ENCODE data around the gene CTIF. TPM values are rescaled to one million over a fixed set of nuclear protein-coding genes. Genes with fewer than 3 reads are reported as not detected.

The CTIF gene
- total RNA-seq, 1 experiment from 2014 or later = 26.5 TPM

DNA sequence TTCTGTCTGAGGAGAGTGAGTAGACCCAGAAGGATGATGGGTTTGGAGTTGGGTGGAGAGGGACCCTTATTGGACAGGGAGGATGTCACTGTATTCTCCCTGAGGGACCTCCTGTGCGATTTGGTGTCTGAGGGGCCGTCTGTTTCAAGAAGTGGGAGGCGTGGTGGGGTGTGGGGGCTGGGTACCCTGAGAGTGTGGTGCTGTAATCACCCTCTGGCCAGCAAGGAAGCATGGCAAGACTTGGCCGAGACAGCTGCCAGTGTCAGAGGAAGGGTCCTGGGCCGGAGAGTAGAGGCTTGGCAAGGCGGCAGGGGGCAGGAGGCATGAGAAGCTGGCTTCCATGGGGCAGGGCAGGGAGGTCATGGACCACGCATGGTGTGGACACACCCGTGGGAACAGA is 43.1 kb downstream of the CTIF start:
- BruUV-seq (replicated peaks) = no TSS peak
- Histone ChIP-seq H3K9me3 (ENCODE audit: control insufficient read depth, insufficient read depth, low read depth, low read length) (no peaks in the 10 kb centered on the region), H3K27ac (ENCODE audit: low read length) (no peak overlapping the region), H3K4me1 (ENCODE audit: control insufficient read depth, insufficient read depth, low read length) (no peaks in the 10 kb centered on the region), H3K4me3 (ENCODE audit: low read depth in 2 of 2, low read length in 2 of 2) (no peak overlapping the region), H3K36me3 (ENCODE audit: control insufficient read depth, insufficient read depth, low read length) (no peaks in the 10 kb centered on the region), H3K27me3 (ENCODE audit: control insufficient read depth, insufficient read depth, low read length) (no peaks in the 10 kb centered on the region)
- in situ Hi-C loops (cut with HindIII; ENCODE audit: low pct_unique_long_range_greater_than_20kb, low sequenced_read_pairs) = no loop called here
- no peak for TF ChIP-seq TCF7L2 (IDR thresholded peaks at IDR 0.05; ENCODE audit: low read depth, low read length)
- TF ChIP-seq POLR2AphosphoS5 (IDR thresholded peaks at IDR 0.05; ENCODE audit: low read depth, low read length) = no peak
- no peak for TF ChIP-seq SIN3A (IDR thresholded peaks at IDR 0.05; ENCODE audit: borderline replicate concordance, insufficient read depth, low read depth, low read length)
- TF ChIP-seq, protein P1, sequence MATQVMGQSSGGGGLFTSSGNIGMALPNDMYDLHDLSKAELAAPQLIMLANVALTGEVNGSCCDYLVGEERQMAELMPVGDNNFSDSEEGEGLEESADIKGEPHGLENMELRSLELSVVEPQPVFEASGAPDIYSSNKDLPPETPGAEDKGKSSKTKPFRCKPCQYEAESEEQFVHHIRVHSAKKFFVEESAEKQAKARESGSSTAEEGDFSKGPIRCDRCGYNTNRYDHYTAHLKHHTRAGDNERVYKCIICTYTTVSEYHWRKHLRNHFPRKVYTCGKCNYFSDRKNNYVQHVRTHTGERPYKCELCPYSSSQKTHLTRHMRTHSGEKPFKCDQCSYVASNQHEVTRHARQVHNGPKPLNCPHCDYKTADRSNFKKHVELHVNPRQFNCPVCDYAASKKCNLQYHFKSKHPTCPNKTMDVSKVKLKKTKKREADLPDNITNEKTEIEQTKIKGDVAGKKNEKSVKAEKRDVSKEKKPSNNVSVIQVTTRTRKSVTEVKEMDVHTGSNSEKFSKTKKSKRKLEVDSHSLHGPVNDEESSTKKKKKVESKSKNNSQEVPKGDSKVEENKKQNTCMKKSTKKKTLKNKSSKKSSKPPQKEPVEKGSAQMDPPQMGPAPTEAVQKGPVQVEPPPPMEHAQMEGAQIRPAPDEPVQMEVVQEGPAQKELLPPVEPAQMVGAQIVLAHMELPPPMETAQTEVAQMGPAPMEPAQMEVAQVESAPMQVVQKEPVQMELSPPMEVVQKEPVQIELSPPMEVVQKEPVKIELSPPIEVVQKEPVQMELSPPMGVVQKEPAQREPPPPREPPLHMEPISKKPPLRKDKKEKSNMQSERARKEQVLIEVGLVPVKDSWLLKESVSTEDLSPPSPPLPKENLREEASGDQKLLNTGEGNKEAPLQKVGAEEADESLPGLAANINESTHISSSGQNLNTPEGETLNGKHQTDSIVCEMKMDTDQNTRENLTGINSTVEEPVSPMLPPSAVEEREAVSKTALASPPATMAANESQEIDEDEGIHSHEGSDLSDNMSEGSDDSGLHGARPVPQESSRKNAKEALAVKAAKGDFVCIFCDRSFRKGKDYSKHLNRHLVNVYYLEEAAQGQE (IDR thresholded peaks at IDR 0.05; ENCODE audit: insufficient read depth in 1 of 2, low read depth in 2 of 2, low read length in 1 of 2) = no peak
- TF ChIP-seq, protein P2, sequence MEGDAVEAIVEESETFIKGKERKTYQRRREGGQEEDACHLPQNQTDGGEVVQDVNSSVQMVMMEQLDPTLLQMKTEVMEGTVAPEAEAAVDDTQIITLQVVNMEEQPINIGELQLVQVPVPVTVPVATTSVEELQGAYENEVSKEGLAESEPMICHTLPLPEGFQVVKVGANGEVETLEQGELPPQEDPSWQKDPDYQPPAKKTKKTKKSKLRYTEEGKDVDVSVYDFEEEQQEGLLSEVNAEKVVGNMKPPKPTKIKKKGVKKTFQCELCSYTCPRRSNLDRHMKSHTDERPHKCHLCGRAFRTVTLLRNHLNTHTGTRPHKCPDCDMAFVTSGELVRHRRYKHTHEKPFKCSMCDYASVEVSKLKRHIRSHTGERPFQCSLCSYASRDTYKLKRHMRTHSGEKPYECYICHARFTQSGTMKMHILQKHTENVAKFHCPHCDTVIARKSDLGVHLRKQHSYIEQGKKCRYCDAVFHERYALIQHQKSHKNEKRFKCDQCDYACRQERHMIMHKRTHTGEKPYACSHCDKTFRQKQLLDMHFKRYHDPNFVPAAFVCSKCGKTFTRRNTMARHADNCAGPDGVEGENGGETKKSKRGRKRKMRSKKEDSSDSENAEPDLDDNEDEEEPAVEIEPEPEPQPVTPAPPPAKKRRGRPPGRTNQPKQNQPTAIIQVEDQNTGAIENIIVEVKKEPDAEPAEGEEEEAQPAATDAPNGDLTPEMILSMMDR (IDR thresholded peaks at IDR 0.05) = no peak
- DNase-seq (ENCODE audit: low read depth, low spot score) (no peak), ATAC-seq (no peak)
- ChIA-PET CTCF (no interaction called here), POLR2A (no interaction called here)
- intact Hi-C loops (cut with micrococcal nuclease; ENCODE audit: unreplicated experiment) = no loop called here

GRCh38 chr18:48582946-48583345 is 44.1 kb downstream of the CTIF start:
- no peaks in the 10 kb centered on the region for H3K9me3 ChIP-seq (ENCODE audit: control insufficient read depth, insufficient read depth, low read depth, low read length)
- no peak for ATAC-seq
- no peak for DNase-seq (ENCODE audit: low read depth, low spot score)
- in situ Hi-C loops (cut with HindIII; ENCODE audit: low pct_unique_long_range_greater_than_20kb, low sequenced_read_pairs) = no loop called here
- H3K27me3 ChIP-seq (ENCODE audit: control insufficient read depth, insufficient read depth, low read length) = no peaks in the 10 kb centered on the region
- no peak overlapping the region for H3K27ac ChIP-seq (ENCODE audit: low read length)
- H3K36me3 ChIP-seq (ENCODE audit: control insufficient read depth, insufficient read depth, low read length) = no peaks in the 10 kb centered on the region
- TF ChIP-seq, protein P2 (IDR thresholded peaks at IDR 0.05) = no peak
- no peak for TF ChIP-seq TCF7L2 (IDR thresholded peaks at IDR 0.05; ENCODE audit: low read depth, low read length)
- no peak for TF ChIP-seq SIN3A (IDR thresholded peaks at IDR 0.05; ENCODE audit: borderline replicate concordance, insufficient read depth, low read depth, low read length)
- no peak for TF ChIP-seq POLR2AphosphoS5 (IDR thresholded peaks at IDR 0.05; ENCODE audit: low read depth, low read length)
- TF ChIP-seq, protein P1 (IDR thresholded peaks at IDR 0.05; ENCODE audit: insufficient read depth in 1 of 2, low read depth in 2 of 2, low read length in 1 of 2) = no peak
- no TSS peak for BruUV-seq (replicated peaks)
- intact Hi-C loops (cut with micrococcal nuclease; ENCODE audit: unreplicated experiment) = no loop called here
- ChIA-PET CTCF (no interaction called here), POLR2A (no interaction called here)
- no peaks in the 10 kb centered on the region for H3K4me1 ChIP-seq (ENCODE audit: control insufficient read depth, insufficient read depth, low read length)
- H3K4me3 ChIP-seq (ENCODE audit: low read depth in 2 of 2, low read length in 2 of 2) = no peak overlapping the region
